DND-41 (cell line): ENCODE measurements around the gene FRYL.

Experiments
- CTCF ChIP-seq: IDR thresholded peaks from 2 replicates; pipeline ENCODE4 v1.5.1; 2012; ENCODE audit warnings: borderline replicate concordance, low read length, moderate library complexity, mild to moderate bottlenecking; ENCODE audit not compliant: poor library complexity, severe bottlenecking; ENCODE audit errors: extremely low read depth
- EZH2 ChIP-seq: IDR thresholded peaks from 3 replicates; pipeline ENCODE4 v1.6.1; 2012; ENCODE audit warnings: borderline replicate concordance, low read depth, mild to moderate bottlenecking, moderate library complexity, low read length, inconsistent platforms; ENCODE audit not compliant: severe bottlenecking

- TF ChIP-seq CTCF (no peak), EZH2 (no peak)
Measured at GRCh38 chr4:48565362-48566033, 214.6 kb downstream of the FRYL start.
